Skeletal muscle satellite cell (primary cell): ENCODE results near the gene WDR88.
"Not testable (repeated sequence)": the region's sequence is repeated elsewhere in the genome, so short reads cannot be mapped to it uniquely, and the experiment has no call there.

Experiments
- H3K27me3 ChIP-seq: 2 replicates; pipeline ENCODE4 v1.7.0; 2013; ENCODE audit warnings: low read length; ENCODE audit not compliant: control insufficient read depth, insufficient read depth
- H3K36me3 ChIP-seq: 2 replicates; pipeline ENCODE4 v1.7.0; 2013; ENCODE audit warnings: mild to moderate bottlenecking, control low read depth, low read length; ENCODE audit not compliant: insufficient read depth
- H3K4me1 ChIP-seq: 2 replicates; pipeline ENCODE4 v1.7.0; 2013; ENCODE audit warnings: low read length; ENCODE audit not compliant: control insufficient read depth, insufficient read depth
- H3K4me2 ChIP-seq: 2 replicates; pipeline ENCODE4 v1.7.0; 2013; ENCODE audit warnings: mild to moderate bottlenecking, low read length
- H3K4me3 ChIP-seq: 2 replicates; pipeline ENCODE4 v1.7.0; 2013; ENCODE audit warnings: low read length
- H3K9ac ChIP-seq: 2 replicates; pipeline ENCODE4 v1.7.0; 2013; ENCODE audit warnings: mild to moderate bottlenecking, low read depth, low read length, moderate library complexity
- H3K9me3 ChIP-seq: replicated peaks from 2 replicates; pipeline ENCODE4 v1.7.0; 2013; ENCODE audit warnings: mild to moderate bottlenecking, control low read depth, low read length

WDR88 gene

DNA sequence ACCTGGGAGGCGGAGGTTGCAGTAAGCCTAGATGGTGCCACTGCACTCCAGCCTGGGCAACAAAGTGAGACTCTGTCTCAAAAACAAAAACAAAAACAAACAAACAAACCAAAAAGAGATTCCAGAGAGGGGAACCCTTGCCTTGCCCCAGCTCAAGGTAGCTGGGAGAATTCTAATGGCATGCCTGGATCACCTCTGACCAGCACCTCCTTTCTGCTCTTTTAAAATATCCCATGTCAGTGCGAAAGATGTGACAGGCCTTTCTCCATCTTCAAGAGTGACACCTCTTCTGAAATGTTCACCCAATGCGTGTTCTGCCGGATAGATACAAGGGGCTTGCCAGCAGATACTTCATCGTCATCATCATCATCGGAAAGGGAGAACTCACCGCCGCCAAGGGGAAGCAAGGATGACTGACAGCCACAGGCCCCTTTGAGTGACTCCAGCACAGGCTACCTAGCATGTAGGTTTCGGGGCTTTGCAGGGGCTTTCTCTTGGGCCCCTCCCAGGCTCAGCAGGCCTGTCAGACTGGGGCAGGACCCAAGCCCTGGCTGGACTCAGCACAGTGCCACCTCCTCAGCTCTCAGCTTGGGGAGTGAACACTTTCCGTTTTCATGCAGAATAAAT is 43.4 kb downstream of the WDR88 start:
- peak overlapping the region; percentile 86 for H3K4me2 ChIP-seq
- no peaks in the 10 kb centered on the region for H3K27me3 ChIP-seq
- H3K9ac ChIP-seq: no peak overlapping the region
- peaks cover 24% of the 10 kb centered on the region for H3K4me1 ChIP-seq
- H3K9me3 ChIP-seq: no peaks in the 10 kb centered on the region
- H3K4me3 ChIP-seq: peak overlapping the region; percentile 80
- H3K36me3 ChIP-seq: no peaks in the 10 kb centered on the region

DNA sequence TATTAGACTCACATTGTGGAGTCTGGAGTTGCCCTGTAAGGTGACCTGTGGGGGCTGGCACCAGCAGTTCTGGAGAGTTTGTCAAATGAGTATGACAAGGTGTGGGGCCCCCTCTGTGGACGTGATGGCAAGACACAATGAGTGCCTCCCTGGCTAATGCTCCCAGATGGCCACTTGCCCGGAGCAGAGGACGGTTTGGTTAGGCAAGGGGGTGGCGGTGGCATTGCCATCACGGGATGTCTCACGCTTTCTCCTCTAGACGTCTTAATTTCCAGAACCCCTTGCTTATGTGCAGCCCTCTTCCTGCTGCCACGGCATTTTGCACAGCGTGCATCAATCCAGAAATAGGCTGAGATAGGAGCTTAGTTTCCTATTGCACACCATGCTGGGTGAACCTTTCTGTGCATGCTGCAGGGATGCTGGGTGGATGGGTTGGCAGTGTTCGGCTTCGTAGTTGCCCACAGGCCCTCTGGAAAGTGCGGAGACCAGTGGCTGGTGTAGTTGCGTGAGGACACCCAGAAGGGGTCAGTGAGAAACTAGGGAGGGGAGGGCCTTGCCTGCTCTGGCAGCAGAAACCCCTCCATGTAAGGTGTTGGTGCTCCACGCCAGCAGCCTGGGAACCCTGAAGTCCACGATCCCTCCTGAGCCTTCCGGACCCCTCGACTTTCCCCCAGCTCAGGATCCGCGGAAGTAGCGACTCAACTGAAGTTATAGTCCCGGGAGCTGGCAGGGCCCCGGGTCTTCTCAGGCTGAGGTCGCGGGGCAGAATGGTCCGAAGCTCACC is 44.2 kb downstream of the WDR88 start:
- H3K4me3 ChIP-seq: peak overlapping the region; percentile 80
- H3K4me2 ChIP-seq: peak overlapping the region; percentile 86
- H3K27me3 ChIP-seq: no peaks in the 10 kb centered on the region
- peaks cover 24% of the 10 kb centered on the region for H3K4me1 ChIP-seq
- H3K9me3 ChIP-seq: no peaks in the 10 kb centered on the region
- H3K36me3 ChIP-seq: no peaks in the 10 kb centered on the region
- peak overlapping the region; percentile 87 for H3K9ac ChIP-seq

GRCh38 chr19:33176670-33177416 is 44.9 kb downstream of the WDR88 start:
- peak overlapping the region; percentile 87 for H3K9ac ChIP-seq
- H3K9me3 ChIP-seq: no peaks in the 10 kb centered on the region
- peak overlapping the region; percentile 93 for H3K4me2 ChIP-seq
- H3K27me3 ChIP-seq: no peaks in the 10 kb centered on the region
- peak overlapping the region; percentile 80 for H3K4me3 ChIP-seq
- peaks cover 21% of the 10 kb centered on the region for H3K4me1 ChIP-seq
- H3K36me3 ChIP-seq: no peaks in the 10 kb centered on the region

DNA sequence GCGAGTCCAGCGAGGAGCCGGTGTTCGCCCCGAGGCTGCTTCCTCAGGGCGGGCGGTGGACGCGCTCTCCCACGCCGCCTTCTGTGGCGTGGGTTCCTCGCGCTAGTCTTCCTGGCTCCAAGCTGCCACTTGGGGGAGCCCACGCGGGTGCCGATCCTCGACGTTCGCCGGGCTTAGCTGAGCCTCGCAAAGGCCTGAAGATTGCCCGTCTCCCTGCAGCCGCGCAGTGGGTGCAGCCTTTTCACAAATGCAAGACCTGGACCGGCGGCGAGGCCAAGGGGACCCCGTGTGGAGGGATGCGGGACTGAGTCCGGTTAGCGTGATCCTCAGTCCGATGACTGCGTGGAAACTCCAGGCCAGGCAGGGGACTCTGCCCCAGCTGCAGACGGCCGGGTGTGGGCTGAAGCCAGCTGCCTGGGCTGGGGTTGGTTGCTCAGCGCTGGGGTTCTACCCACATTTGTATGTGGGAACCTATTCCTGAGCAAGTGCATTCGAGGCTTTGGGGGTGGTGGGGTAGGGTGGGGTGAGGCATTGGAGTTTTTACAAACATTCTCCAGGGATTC is 45.6 kb downstream of the WDR88 start:
- Histone ChIP-seq H3K36me3 (no peaks in the 10 kb centered on the region), H3K9ac (peak overlapping the region; percentile 26), H3K4me3 (peak overlapping the region; percentile 66), H3K4me2 (peak overlapping the region; percentile 93), H3K4me1 (peaks cover 17% of the 10 kb centered on the region), H3K9me3 (no peaks in the 10 kb centered on the region), H3K27me3 (no peaks in the 10 kb centered on the region)

DNA sequence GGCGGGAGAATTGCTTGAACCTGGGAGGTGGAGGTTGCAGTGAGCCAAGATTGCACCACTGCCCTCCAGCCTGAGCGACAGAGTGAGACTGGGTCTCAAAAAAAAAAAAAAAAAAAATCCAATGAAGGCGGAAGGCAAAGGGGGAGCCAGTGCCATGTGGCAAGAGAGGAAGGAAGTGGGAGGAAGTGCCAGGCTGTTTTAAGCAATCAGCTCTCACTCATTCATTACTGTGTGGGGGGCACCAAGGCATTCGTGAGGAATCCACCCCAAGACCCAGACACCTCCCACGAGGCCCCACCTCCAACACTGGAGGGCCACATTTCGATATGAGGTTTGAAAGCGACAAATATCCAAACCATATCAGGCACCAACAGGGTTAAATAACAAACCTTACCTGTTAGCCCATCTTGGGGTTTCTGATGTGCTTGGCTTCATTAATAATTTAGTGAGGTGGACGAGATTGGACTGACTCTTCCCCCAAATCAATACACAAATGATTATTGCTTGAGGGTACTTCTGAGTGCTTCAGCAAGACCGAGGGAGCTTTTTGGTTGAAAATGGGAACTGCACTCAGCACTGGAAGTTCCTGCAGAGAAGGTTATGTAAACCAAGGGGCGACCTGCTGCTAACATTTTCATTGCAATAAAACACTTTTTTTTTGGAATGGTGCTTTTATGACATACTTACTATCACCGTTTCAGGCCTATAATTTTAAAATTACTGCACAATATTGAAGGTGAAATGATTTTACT is 54.7 kb downstream of the WDR88 start:
- Histone ChIP-seq H3K9me3 (no peaks in the 10 kb centered on the region), H3K4me2 (no peak overlapping the region), H3K4me3 (no peak overlapping the region), H3K36me3 (no peaks in the 10 kb centered on the region), H3K4me1 (peaks cover 3% of the 10 kb centered on the region), H3K9ac (no peak overlapping the region), H3K27me3 (peaks cover 10% of the 10 kb centered on the region)

DNA sequence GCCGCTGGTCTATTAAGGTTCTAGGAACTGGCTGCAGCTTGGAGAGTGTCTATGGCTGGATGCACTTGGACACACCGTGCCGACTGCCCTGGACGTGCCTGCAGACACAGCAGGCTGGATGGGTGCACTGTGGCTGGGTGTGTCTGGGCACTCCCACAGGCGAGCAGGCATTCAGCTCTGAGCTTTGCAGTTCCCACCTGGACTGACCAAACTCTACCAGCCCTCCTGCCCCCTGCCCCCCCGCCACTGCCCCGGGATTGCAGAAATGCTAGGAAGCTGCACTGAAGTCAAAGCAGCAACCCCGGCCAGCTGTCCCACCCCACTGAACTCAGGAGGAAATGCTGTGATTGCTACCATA is 55.2 kb downstream of the WDR88 start:
- no peaks in the 10 kb centered on the region for H3K9me3 ChIP-seq

DNA sequence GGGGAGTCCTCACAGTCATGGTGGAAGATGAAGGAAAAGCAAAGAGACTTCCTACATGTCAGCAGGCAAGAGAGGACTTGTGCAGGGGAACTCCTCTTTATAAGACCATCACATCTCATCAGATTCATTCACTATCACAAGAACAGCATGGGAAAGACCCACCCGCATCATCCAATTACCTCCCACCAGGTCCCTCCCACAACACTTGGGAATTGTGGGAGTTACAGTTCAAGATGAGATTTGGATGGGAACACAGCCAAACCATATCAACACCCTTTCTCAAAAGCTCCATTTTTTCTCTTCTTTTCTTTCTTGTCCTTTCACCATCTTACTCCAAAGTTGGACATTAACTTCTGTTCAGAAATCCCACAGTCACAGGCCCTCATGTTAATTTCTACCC is 57.5 kb downstream of the WDR88 start:
- no peak overlapping the region for H3K4me3 ChIP-seq
- peaks cover 3% of the 10 kb centered on the region for H3K4me1 ChIP-seq
- H3K36me3 ChIP-seq: no peaks in the 10 kb centered on the region
- H3K9ac ChIP-seq: no peak overlapping the region
- no peaks in the 10 kb centered on the region for H3K9me3 ChIP-seq
- peaks cover 26% of the 10 kb centered on the region for H3K27me3 ChIP-seq
- no peak overlapping the region for H3K4me2 ChIP-seq

More for the DNA sequence above, 55.2 kb downstream of the WDR88 start:
- peaks cover 15% of the 10 kb centered on the region for H3K27me3 ChIP-seq
- H3K36me3 ChIP-seq: no peaks in the 10 kb centered on the region
- no peak overlapping the region for H3K4me2 ChIP-seq
- no peak overlapping the region for H3K9ac ChIP-seq
- peaks cover 3% of the 10 kb centered on the region for H3K4me1 ChIP-seq
- H3K4me3 ChIP-seq: no peak overlapping the region

GRCh38 chr19:33191092-33191491 is 59.2 kb downstream of the WDR88 start:
- not testable (repeated sequence) for H3K4me3 ChIP-seq, H3K9me3 ChIP-seq, H3K36me3 ChIP-seq, H3K4me1 ChIP-seq, H3K4me2 ChIP-seq, H3K9ac ChIP-seq
- peaks cover 26% of the 10 kb centered on the region for H3K27me3 ChIP-seq

DNA sequence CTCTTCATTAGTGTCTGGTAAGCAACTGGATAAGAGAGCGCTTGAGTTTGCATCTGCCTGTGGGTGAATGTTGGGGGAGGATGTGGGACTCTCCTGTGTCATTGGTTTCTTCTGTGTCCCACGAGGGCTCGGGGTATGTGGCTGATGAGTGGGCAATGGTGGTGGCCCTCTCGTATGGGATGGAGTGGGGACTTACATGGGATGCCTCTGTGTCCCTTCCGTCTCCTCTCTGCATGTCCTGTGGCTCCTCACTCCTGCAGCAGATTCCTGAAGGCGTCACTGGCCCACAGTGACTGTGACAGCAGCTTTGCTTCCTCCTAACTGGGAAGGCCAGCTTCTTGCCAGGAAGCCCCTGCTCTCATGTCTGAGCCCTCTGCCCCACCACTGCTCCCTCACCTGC is 59.6 kb downstream of the WDR88 start:
- H3K27me3 ChIP-seq: peaks cover 26% of the 10 kb centered on the region
- H3K9ac ChIP-seq: no peak overlapping the region
- H3K4me3 ChIP-seq: no peak overlapping the region
- no peaks in the 10 kb centered on the region for H3K9me3 ChIP-seq
- H3K4me2 ChIP-seq: no peak overlapping the region
- H3K4me1 ChIP-seq: peaks cover 7% of the 10 kb centered on the region
- H3K36me3 ChIP-seq: no peaks in the 10 kb centered on the region

- peaks cover 1% of the 10 kb centered on the region for H3K36me3 ChIP-seq
- no peaks in the 10 kb centered on the region for H3K9me3 ChIP-seq
- peaks cover 7% of the 10 kb centered on the region for H3K4me1 ChIP-seq
- H3K9ac ChIP-seq: no peak overlapping the region
- H3K4me3 ChIP-seq: no peak overlapping the region
- H3K4me2 ChIP-seq: no peak overlapping the region
- H3K27me3 ChIP-seq: peaks cover 26% of the 10 kb centered on the region
Observed at GRCh38 chr19:33192010-33192409, 60.1 kb downstream of the WDR88 start.
